Measurements from ENCODE around the gene MED16. TPM values are rescaled to one million over a fixed set of nuclear protein-coding genes. Genes with fewer than 3 reads are reported as not detected.
"Not testable (repeated sequence)": the region's sequence is repeated elsewhere in the genome, so short reads cannot be mapped to it uniquely, and the experiment has no call there.

Gene MED16
- total RNA-seq, 3 donors from 2014 or later = 14.9 to 33.1 (median 32.8) TPM

DNA sequence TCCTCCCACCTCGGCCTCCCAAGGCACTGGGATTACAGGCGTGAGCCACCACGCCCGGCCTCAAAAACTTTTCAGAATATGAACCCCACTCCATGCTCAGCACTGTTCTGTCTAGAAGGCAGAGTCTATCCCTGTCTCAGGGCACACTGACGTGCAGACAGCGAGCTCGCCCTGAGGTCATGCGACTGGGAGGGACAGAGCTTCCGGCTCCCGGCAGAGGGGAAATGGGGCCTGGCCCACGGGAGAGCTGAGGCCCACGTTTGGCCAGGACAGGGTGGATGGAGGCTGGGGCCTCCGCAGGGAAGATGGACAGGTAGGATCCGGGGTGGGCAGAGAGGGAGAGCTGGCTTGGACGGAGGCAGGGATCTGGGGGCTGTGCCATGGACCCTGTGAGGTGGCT is 68.1 kb downstream of the MED16 start:
- intact Hi-C loops (cut with DNase I; ENCODE audit: low total_unique reads) = no loop called here
- Histone ChIP-seq H3K4me3 (no peak overlapping the region), H3K9me3 (no peaks in the 10 kb centered on the region), H3K27ac (no peak overlapping the region), H3K36me3 (no peaks in the 10 kb centered on the region), H3K4me1 (peaks cover 4 to 7% of the 10 kb centered on the region in 2 donors), H3K27me3 (peaks cover 12 to 31% of the 10 kb centered on the region in 2 donors)
- no peak for DNase-seq (ENCODE audit: low spot score in 2 of 2)
- TF ChIP-seq POLR2A (IDR thresholded peaks at IDR 0.05) (no peak), POLR2AphosphoS5 (IDR thresholded peaks at IDR 0.05) (no peak)
- TF ChIP-seq, protein P1, sequence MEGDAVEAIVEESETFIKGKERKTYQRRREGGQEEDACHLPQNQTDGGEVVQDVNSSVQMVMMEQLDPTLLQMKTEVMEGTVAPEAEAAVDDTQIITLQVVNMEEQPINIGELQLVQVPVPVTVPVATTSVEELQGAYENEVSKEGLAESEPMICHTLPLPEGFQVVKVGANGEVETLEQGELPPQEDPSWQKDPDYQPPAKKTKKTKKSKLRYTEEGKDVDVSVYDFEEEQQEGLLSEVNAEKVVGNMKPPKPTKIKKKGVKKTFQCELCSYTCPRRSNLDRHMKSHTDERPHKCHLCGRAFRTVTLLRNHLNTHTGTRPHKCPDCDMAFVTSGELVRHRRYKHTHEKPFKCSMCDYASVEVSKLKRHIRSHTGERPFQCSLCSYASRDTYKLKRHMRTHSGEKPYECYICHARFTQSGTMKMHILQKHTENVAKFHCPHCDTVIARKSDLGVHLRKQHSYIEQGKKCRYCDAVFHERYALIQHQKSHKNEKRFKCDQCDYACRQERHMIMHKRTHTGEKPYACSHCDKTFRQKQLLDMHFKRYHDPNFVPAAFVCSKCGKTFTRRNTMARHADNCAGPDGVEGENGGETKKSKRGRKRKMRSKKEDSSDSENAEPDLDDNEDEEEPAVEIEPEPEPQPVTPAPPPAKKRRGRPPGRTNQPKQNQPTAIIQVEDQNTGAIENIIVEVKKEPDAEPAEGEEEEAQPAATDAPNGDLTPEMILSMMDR (IDR thresholded peaks at IDR 0.05) = no peak

DNA sequence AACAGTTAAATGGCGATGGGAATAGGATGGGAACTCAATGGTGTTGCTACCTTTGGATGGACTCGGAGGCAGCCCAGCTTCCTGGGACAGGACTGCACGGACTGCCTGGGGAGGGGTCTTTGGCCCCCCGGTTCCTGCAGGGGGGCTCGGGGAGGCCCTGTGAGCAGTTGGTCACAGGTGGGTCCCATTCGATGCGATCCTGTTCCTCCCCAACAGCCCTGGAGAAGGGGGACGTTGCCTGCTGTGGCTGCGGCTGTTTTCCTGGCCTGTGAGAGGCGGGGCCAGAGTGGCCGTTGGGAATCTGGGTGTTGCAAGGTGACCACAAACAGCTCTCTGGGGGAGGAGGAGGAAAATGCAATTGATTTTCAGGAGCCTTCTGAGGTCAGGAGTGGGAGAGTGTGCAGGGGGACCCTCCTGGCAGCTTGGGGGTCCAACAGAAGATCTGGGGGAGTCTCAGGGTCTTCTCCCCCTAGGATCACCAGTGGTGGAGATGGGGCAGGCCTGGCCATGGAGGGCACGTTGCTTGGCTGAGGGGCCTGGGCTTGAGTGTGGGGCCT is 69.3 kb downstream of the MED16 start:
- intact Hi-C loops (cut with DNase I; ENCODE audit: low total_unique reads) = no loop called here
- Histone ChIP-seq H3K4me1 (peaks cover 4 to 7% of the 10 kb centered on the region in 2 donors), H3K9me3 (no peaks in the 10 kb centered on the region), H3K27me3 (peaks cover 12 to 26% of the 10 kb centered on the region in 2 donors), H3K27ac (peak overlapping the region; percentile 36 to 55), H3K4me3 (peak overlapping the region in 1 of 3 donors; percentile 47), H3K36me3 (no peaks in the 10 kb centered on the region)
- peak in 1 of 2 donors; percentile 79 for DNase-seq (ENCODE audit: low spot score in 2 of 2)
- TF ChIP-seq, protein P1 (IDR thresholded peaks at IDR 0.05) = no peak
- TF ChIP-seq POLR2AphosphoS5 (IDR thresholded peaks at IDR 0.05) (no peak), POLR2A (IDR thresholded peaks at IDR 0.05) (no peak)

DNA sequence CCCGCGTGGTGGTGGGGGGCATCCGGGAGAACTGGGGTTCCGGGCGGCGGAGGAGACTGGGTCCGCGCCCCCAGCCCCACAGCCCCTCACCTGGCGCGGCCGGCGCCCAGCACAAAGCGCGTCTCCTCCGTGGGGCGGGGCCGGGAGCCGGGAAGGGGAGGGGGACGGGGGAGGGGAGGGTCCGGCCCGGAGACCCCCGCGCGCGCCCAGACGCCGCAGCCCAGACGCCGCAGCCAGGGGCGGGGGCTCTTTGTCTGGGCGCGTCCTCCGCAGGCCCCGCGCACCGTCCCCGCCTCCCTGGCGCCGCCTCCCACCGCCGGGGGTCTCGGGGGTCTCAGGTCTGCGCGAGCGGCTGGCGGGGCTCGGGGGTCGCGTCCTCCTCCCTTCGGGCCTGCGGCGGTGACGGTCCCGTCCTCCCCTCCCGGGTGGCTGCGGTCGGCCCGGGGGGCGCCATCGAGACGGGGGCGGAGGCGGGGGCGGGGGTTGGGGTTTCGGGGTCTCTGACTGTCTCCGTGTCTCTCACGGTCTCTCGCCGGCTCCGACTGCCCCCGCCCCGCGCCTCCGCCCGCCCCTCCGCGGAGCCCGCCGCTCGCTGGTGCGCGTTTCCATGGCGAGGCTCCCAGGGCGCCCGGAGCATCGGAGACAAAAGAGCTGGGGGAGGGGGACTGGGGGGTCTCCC is 71.0 kb downstream of the MED16 start, which contains the start of gene PLPPR3:
TSS of gene PLPPR3 (minus strand) at position 131 of the 679 bp plus-strand sequence. CDS start 396 bp downstream, outside the sequence.
- no peaks in the 10 kb centered on the region for H3K36me3 ChIP-seq
- peak within 1 kb of the TSS in 1 of 2 donors; percentile 12 for H3K27ac ChIP-seq
- TF ChIP-seq, protein P1 (IDR thresholded peaks at IDR 0.05) = no peak
- TF ChIP-seq POLR2AphosphoS5 (IDR thresholded peaks at IDR 0.05) (no peak), POLR2A (IDR thresholded peaks at IDR 0.05) (no peak)
- H3K9me3 ChIP-seq = no peaks in the 10 kb centered on the region
- DNase-seq (ENCODE audit: low spot score in 2 of 2) = no peak
- peaks cover 4 to 7% of the 10 kb centered on the region in 2 donors for H3K4me1 ChIP-seq
- peak within 1 kb of the TSS; percentile 26 to 71 (median 49) for H3K4me3 ChIP-seq
- peaks cover 12 to 19% of the 10 kb centered on the region in 2 donors for H3K27me3 ChIP-seq
- intact Hi-C loops (cut with DNase I; ENCODE audit: low total_unique reads) = no loop called here

DNA sequence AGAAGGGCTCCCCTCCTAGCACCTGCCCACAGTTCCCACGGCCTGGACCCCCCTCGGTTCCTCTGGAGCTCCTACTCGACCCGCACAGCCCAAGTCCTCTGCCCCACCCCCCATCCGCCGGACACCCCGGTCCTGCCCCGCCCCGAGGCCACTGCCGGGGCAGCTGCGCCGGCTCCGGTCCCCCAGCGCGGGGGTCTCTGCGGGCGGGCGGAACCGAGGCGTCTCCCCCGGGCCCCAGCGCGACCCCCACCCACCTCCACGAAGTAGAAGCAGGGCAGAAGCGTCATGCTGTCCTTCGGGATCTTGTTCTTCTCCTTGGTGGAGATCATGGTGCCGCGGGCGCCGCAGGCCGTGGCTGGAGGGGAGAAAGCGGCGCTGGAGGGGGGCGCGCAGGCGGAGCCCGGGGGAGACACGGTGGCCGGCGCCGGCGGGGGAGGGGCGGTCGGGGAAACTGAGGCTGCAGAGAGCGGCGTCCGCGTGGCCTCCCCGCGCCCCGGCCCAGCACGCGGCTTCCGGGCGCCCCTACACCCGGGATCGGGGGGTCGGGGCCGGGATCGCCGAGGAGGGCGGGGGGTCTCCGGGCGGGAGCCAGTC is 71.7 kb downstream of the MED16 start:
- Histone ChIP-seq H3K27me3 (peaks cover 12 to 19% of the 10 kb centered on the region in 2 donors), H3K9me3 (no peaks in the 10 kb centered on the region), H3K27ac (peak overlapping the region in 1 of 2 donors; percentile 1), H3K4me1 (peaks cover 4 to 7% of the 10 kb centered on the region in 2 donors), H3K36me3 (no peaks in the 10 kb centered on the region), H3K4me3 (peak overlapping the region; percentile 26 to 71 (median 49))
- no peak for DNase-seq (ENCODE audit: low spot score in 2 of 2)
- TF ChIP-seq POLR2AphosphoS5 (IDR thresholded peaks at IDR 0.05) (no peak), POLR2A (IDR thresholded peaks at IDR 0.05) (no peak)
- TF ChIP-seq, protein P1 (IDR thresholded peaks at IDR 0.05) = no peak
- intact Hi-C loops (cut with DNase I; ENCODE audit: low total_unique reads) = no loop called here

DNA sequence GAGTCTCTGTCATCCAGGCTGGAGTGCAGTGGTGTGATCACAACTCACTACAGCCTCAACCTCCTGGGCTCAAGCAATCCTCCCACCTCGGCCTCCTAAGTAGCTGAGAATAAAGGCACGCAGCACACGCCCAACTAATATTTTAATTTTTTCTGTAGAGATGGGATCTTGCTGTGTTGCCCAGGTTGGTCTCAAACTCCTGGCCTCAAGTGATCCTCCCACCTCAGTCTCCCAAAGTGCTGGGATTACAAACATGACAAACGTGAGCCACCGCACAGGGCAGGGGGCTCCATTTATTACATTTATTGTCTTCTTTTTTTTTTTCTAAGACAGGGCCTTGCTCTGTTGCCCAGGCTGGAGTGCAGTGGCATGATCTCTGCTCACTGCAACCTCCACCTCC is 72.8 kb downstream of the MED16 start:
- H3K27ac ChIP-seq; H3K36me3 ChIP-seq; H3K9me3 ChIP-seq; DNase-seq (ENCODE audit: low spot score in 2 of 2); H3K4me1 ChIP-seq; intact Hi-C loops (cut with DNase I; ENCODE audit: low total_unique reads); H3K4me3 ChIP-seq: not testable (repeated sequence)
- H3K27me3 ChIP-seq = peaks cover 12 to 19% of the 10 kb centered on the region in 2 donors

Other genes with a start within 250 kb of the MED16 start
- 10 to 100 TPM; 41.1 to 46.5 (median 46.2) TPM for gene RNF126, start 230.0 kb downstream of the MED16 start, total RNA-seq
- 100 to 1,000 TPM in 2 of 3 donors, 10 to 100 TPM in 1; 37.8 to 198 (median 111) TPM for gene FSTL3, start 216.8 kb downstream of the MED16 start, total RNA-seq
- gene PRSS57, start 197.7 kb downstream of the MED16 start, total RNA-seq = not detected
- gene PALM, start 184.3 kb downstream of the MED16 start, total RNA-seq = 10 to 100 TPM; 16.1 to 61.0 (median 35.1) TPM
- gene MISP, start 142.1 kb downstream of the MED16 start, total RNA-seq = 1 to 10 TPM in 2 of 3 donors, under 1 TPM in 1; 0.16 to 3.6 (median 2.5) TPM
- 100 to 1,000 TPM in 2 of 3 donors, 10 to 100 TPM in 1; 92.0 to 147 (median 131) TPM for gene PTBP1, start 95.7 kb downstream of the MED16 start, total RNA-seq
- 1 to 10 TPM in 2 of 3 donors, not detected in 1; 6.9 to 9.1 TPM for gene PLPPR3, start 71.2 kb downstream of the MED16 start, total RNA-seq
- under 1 TPM in 1 of 3 donors, not detected in 2; 0.29 TPM for gene AZU1, start 65.3 kb downstream of the MED16 start, total RNA-seq
- 1 to 10 TPM in 1 of 3 donors, under 1 TPM in 1, not detected in 1; 0.44 to 1.1 TPM for gene PRTN3, start 52.2 kb downstream of the MED16 start, total RNA-seq
- gene ELANE, start 40.9 kb downstream of the MED16 start, total RNA-seq = 1 to 10 TPM in 2 of 3 donors, under 1 TPM in 1; 0.98 to 5.0 (median 1.0) TPM
- gene CFD, start 33.5 kb downstream of the MED16 start, total RNA-seq = 1,000 to 10,000 TPM in 1 of 3 donors, 100 to 1,000 TPM in 2; 345 to 6,770 (median 797) TPM
- gene RNU6-9, start 297 bp upstream of the MED16 start, total RNA-seq = not detected
- 10 to 100 TPM; 31.8 to 41.6 (median 41.0) TPM for gene R3HDM4, start 20.0 kb upstream of the MED16 start, total RNA-seq
- gene KISS1R, start 24.1 kb upstream of the MED16 start, total RNA-seq = under 1 TPM in 2 of 3 donors, not detected in 1; 0.15 to 0.33 TPM
- gene ARID3A, start 32.8 kb upstream of the MED16 start, total RNA-seq = 10 to 100 TPM in 1 of 3 donors, 1 to 10 TPM in 2; 3.5 to 11.1 (median 4.8) TPM
- gene WDR18, start 91.2 kb upstream of the MED16 start, total RNA-seq = 10 to 100 TPM; 19.2 to 69.2 (median 49.8) TPM
- gene GRIN3B, start 107.2 kb upstream of the MED16 start, total RNA-seq = 1 to 10 TPM in 1 of 3 donors, not detected in 2; 2.6 TPM
- gene TMEM259, start 127.9 kb upstream of the MED16 start, total RNA-seq = 100 to 1,000 TPM; 112 to 156 (median 153) TPM
- not detected for gene RNU6-2, start 128.3 kb upstream of the MED16 start, total RNA-seq
- 10 to 100 TPM; 70.4 to 74.1 (median 70.7) TPM for gene CNN2, start 133.4 kb upstream of the MED16 start, total RNA-seq
- 10 to 100 TPM in 2 of 3 donors, 1 to 10 TPM in 1; 8.0 to 31.8 (median 26.5) TPM for gene ABCA7, start 146.9 kb upstream of the MED16 start, total RNA-seq
- gene ARHGAP45, start 174.0 kb upstream of the MED16 start, total RNA-seq = 10 to 100 TPM; 18.7 to 43.2 (median 23.9) TPM
- gene POLR2E, start 202.2 kb upstream of the MED16 start, total RNA-seq = 100 to 1,000 TPM in 1 of 3 donors, 10 to 100 TPM in 2; 65.9 to 175 (median 89.1) TPM
- gene GPX4, start 210.8 kb upstream of the MED16 start, total RNA-seq = 1,000 to 10,000 TPM in 1 of 3 donors, 100 to 1,000 TPM in 2; 357 to 1,796 (median 492) TPM